ENCODE data around the gene EFNB1. TPM values are rescaled to one million over a fixed set of nuclear protein-coding genes. Genes with fewer than 3 reads are reported as not detected.

EFNB1 gene
- total and polyA plus RNA-seq, 9 of the 15 experiments (the other 6 are each of a cell fraction or from before 2014, with no cell fraction given) = 0.01 to 2.1 (median 0.99) TPM; not detected in 1

- TF ChIP-seq COPS2 (conservative IDR thresholded peaks at IDR 0.05) (no peak), ELF4 (CRISPR knock-in tag; IDR thresholded peaks at IDR 0.05) (no peak), GTF2A2 (tag; IDR thresholded peaks at IDR 0.05) (no peak), KLF16 (IDR thresholded peaks at IDR 0.05) (no peak), ID3 (CRISPR knock-in tag; IDR thresholded peaks at IDR 0.05) (no peak), ID3 (tag; IDR thresholded peaks at IDR 0.05) (no peak), BMI1 (IDR thresholded peaks at IDR 0.05; ENCODE audit: low read length) (no peak), NFXL1 (CRISPR knock-in tag; IDR thresholded peaks at IDR 0.05) (no peak), ZNF12 (CRISPR knock-in tag; IDR thresholded peaks at IDR 0.05) (no peak), TAF7 (tag; IDR thresholded peaks at IDR 0.05) (no peak), NR1H2 (CRISPR knock-in tag; IDR thresholded peaks at IDR 0.05) (no peak), PHB (CRISPR knock-in tag; IDR thresholded peaks at IDR 0.05) (no peak), ZBTB12 (CRISPR knock-in tag; IDR thresholded peaks at IDR 0.05) (no peak), SMARCE1 (IDR thresholded peaks at IDR 0.05) (no peak), DLX4 (CRISPR knock-in tag; IDR thresholded peaks at IDR 0.05) (no peak), PRPF4 (IDR thresholded peaks at IDR 0.05; ENCODE audit: insufficient read depth, low read depth, low read length, poor library complexity, severe bottlenecking) (no peak)
- ATAC-seq (no peak), DNase-seq (ENCODE audit: extremely low read depth in 1 of 4, low spot score in 3 of 4) (no peak), FAIRE-seq (no peak)
- Histone ChIP-seq H3K4me2 (ENCODE audit: insufficient read depth, low read length) (no peak overlapping the region), H3K79me2 (ENCODE audit: control insufficient read depth, insufficient read depth, low read length) (no peaks in the 10 kb centered on the region), H3K9ac (ENCODE audit: insufficient read depth in 1 of 2, low read depth in 2 of 2, low read length in 2 of 2) (no peak overlapping the region), H2AFZ (ENCODE audit: low read depth, low read length) (no peak overlapping the region), H3K4me3 (no peak overlapping the region), H3K36me3 (ENCODE audit: control insufficient read depth, insufficient read depth, low read length) (no peaks in the 10 kb centered on the region), H3K4me1 (replicated peaks in 1 of 2; ENCODE audit: control insufficient read depth in 2 of 2, insufficient read depth in 2 of 2, low read length in 2 of 2) (no peaks in the 10 kb centered on the region), H3K9me3 (replicated peaks; ENCODE audit: control insufficient read depth, insufficient read depth, low read depth, low read length) (no peaks in the 10 kb centered on the region), H3K9me1 (ENCODE audit: control insufficient read depth, insufficient read depth, low read length) (no peaks in the 10 kb centered on the region), H4K20me1 (replicated peaks; ENCODE audit: control insufficient read depth, insufficient read depth, low read length) (no peaks in the 10 kb centered on the region; the same call in 1 of the 2 replicates), H3K27me3 (ENCODE audit: control insufficient read depth in 2 of 2, insufficient read depth in 2 of 2, low read length in 2 of 2) (peaks cover 0 to 11% of the 10 kb centered on the region in 2 experiments; a peak in 2 of 5 replicates), H3K27ac (ENCODE audit: extremely low read depth, low read depth, low read length) (no peak overlapping the region)
- ChIA-PET POLR2A (no interaction called here), CTCF (ENCODE audit: low intra/inter-chr PET ratio) (interaction anchor here (0.6 kb wide), 1 partner anchor 365 kb away, joined by 3 read pairs; no protein-coding TSS in a partner anchor)
- intact Hi-C loops (cut with micrococcal nuclease) (no loop called here), in situ Hi-C loops (cut with MboI) (no loop called here)
- BruUV-seq (replicated peaks) = no TSS peak
- 0% methylated on average over 4 of the region's 4 CpGs for WGBS (ENCODE audit: insufficient coverage, low coverage, missing lambda C conversion rate)
These were observed 24.9 kb downstream of the EFNB1 start for GRCh38 chrX:68853665-68854251.

Measured in K562 (cell line).